Activated CD8-positive, alpha-beta T cell treated with anti-CD3 and anti-CD28 coated beads for 36 hours (primary cell): ENCODE results near the gene POLA1. TPM values are rescaled to one million over a fixed set of nuclear protein-coding genes. Genes with fewer than 3 reads are reported as not detected.
"Not testable (repeated sequence)": the region's sequence is repeated elsewhere in the genome, so short reads cannot be mapped to it uniquely, and the experiment has no call there.

Source experiments
- ATAC-seq: fragments of 200-7000 bp; cut with Tn5 transposase; one replicate; pipeline ENCODE4 v1.10.0; 2021; ENCODE audit warnings: mild to moderate bottlenecking, moderate library complexity
- CTCF ChIA-PET: fragments of 350-600 bp; sonication (Branson Sonifier 250); formaldehyde crosslinking; loops from one replicate; lab custom pipeline; 2021; ENCODE audit warnings: antibody characterized with exemption; lab: Charles Lee
- POLR2A ChIA-PET: fragments of 350-600 bp; sonication (Branson Sonifier 250); formaldehyde crosslinking; loops from one replicate; lab custom pipeline; 2021; ENCODE audit warnings: antibody characterized with exemption; lab: Charles Lee
- DNase-seq: peaks from one replicate; pipeline ENCODE4 v3.0.0-alpha.2; 2020
- H3K27ac Mint-ChIP-seq: one replicate; pipeline ENCODE4 v1.8.0; 2021; ENCODE audit warnings: mild to moderate bottlenecking, mixed read lengths
- H3K27me3 Mint-ChIP-seq: one replicate; pipeline ENCODE4 v1.8.0; 2021; ENCODE audit warnings: mixed read lengths
- H3K36me3 Mint-ChIP-seq: one replicate; pipeline ENCODE4 v1.8.0; 2021; ENCODE audit warnings: low read depth, mixed read lengths
- H3K4me1 Mint-ChIP-seq: one replicate; pipeline ENCODE4 v1.8.0; 2021; ENCODE audit warnings: low read depth, mixed read lengths
- H3K4me3 Mint-ChIP-seq: one replicate; pipeline ENCODE4 v1.8.0; 2021; ENCODE audit warnings: mild to moderate bottlenecking, moderate library complexity, mixed read lengths
- H3K9me3 Mint-ChIP-seq: one replicate; pipeline ENCODE4 v1.8.0; 2021; ENCODE audit warnings: mixed read lengths
- intact Hi-C: fragments of 100-400 bp; cut with micrococcal nuclease; formaldehyde crosslinking; loops from one replicate; pipeline ENCODE4 v1.10.0; 2022
- total RNA-seq, 2 experiments: library from RNA; stranded (reverse); gene quantifications; one replicate each; pipeline ENCODE4 v1.2.3, GENCODE V29; 2021
- TF ChIP-seq, protein P1 (sequence below): fragments of 200-600 bp; IDR thresholded peaks from one replicate; pipeline ENCODE4 v1.8.0; 2022; ENCODE audit warnings: antibody characterized with exemption, mild to moderate bottlenecking

POLA1 gene
- total RNA-seq, 2 experiments from 2014 or later: 41.4 to 42.9 TPM

DNA sequence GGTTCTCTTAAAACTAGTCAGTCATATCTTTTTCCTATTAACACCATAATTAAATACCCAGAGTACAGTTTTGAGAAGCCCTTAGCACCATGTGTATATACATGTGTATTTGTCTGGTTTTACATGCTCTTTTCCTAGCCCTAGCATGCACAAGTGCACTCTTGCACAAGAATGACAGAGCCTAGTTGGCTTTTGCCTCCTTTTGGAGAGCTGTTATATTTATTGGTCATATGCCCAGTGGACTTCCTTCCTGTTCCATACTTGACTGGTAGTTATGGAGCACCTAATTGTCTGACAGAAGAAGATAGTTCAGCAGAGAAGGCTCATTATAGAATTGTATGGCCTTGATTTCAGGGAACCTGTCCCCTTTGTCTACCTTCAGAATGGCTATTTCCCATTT is 166.4 kb downstream of the POLA1 start:
- DNase-seq (no peak), ATAC-seq (no peak)
- Mint-ChIP-seq H3K27ac (no peak overlapping the region), H3K27me3 (no peaks in the 10 kb centered on the region), H3K9me3 (no peaks in the 10 kb centered on the region), H3K4me3 (no peak overlapping the region), H3K4me1 (no peaks in the 10 kb centered on the region), H3K36me3 (peaks cover 27% of the 10 kb centered on the region)
- CTCF ChIA-PET: interaction anchor here (1.1 kb wide), 1 partner anchor 13 kb away, joined by 3 read pairs; no protein-coding TSS in a partner anchor
- POLR2A ChIA-PET: no interaction called here
- intact Hi-C loops: no loop called here
- TF ChIP-seq, protein P1, sequence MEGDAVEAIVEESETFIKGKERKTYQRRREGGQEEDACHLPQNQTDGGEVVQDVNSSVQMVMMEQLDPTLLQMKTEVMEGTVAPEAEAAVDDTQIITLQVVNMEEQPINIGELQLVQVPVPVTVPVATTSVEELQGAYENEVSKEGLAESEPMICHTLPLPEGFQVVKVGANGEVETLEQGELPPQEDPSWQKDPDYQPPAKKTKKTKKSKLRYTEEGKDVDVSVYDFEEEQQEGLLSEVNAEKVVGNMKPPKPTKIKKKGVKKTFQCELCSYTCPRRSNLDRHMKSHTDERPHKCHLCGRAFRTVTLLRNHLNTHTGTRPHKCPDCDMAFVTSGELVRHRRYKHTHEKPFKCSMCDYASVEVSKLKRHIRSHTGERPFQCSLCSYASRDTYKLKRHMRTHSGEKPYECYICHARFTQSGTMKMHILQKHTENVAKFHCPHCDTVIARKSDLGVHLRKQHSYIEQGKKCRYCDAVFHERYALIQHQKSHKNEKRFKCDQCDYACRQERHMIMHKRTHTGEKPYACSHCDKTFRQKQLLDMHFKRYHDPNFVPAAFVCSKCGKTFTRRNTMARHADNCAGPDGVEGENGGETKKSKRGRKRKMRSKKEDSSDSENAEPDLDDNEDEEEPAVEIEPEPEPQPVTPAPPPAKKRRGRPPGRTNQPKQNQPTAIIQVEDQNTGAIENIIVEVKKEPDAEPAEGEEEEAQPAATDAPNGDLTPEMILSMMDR: no peak

DNA sequence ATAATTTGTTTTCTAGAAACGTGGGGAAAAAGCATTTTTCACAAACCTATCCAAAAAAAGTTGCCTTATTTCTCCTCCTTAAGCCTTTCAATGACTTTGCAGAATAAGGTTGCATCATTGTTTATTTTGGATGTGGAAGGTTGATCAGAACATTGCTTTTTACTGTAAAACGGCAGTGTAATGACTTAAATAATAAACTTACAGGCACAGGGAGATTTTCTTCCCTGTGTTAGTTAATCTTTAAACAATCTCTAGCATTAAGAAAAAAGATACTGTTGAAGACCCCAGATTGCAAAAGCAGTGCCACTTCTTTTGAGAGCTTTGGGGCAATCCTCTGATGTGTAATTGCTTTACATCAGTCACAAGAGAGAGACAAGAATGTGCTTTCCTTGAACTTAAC is 168.6 kb downstream of the POLA1 start:
- H3K27ac Mint-ChIP-seq: no peak overlapping the region
- CTCF ChIA-PET: interaction anchor here (1.0 kb wide), 1 partner anchor 24 kb away, joined by 3 read pairs; no protein-coding TSS in a partner anchor
- ATAC-seq (no peak), DNase-seq (no peak)
- TF ChIP-seq, protein P1: no peak
- intact Hi-C loops: no loop called here
- H3K27me3 Mint-ChIP-seq: no peaks in the 10 kb centered on the region
- H3K4me3 Mint-ChIP-seq: no peak overlapping the region
- H3K9me3 Mint-ChIP-seq: no peaks in the 10 kb centered on the region
- peaks cover 20% of the 10 kb centered on the region for H3K36me3 Mint-ChIP-seq
- H3K4me1 Mint-ChIP-seq: no peaks in the 10 kb centered on the region
- POLR2A ChIA-PET: no interaction called here

DNA sequence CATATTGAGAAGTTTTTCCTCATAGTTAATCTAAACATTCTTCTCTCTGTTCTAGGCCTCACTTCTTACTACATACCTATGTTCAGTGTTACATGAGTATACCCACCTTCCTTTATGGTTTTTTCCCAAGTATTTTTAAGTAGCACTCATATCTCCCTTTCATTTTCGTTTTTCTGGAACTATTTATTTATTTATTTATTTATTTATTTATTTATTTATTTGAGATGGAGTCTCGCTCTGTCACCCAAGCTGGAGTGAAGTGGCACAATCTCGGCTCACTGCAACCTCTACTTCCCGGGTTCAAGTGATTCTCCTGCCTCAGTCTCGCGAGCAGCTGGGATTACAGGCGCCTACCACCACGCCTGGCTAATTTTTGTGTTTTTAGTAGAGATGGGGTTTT is 170.1 kb downstream of the POLA1 start:
- H3K27me3 Mint-ChIP-seq, DNase-seq, H3K9me3 Mint-ChIP-seq, POLR2A ChIA-PET, H3K4me3 Mint-ChIP-seq, intact Hi-C loops, ATAC-seq, H3K27ac Mint-ChIP-seq, CTCF ChIA-PET, H3K4me1 Mint-ChIP-seq: not testable (repeated sequence)
- H3K36me3 Mint-ChIP-seq: peaks cover 21% of the 10 kb centered on the region

DNA sequence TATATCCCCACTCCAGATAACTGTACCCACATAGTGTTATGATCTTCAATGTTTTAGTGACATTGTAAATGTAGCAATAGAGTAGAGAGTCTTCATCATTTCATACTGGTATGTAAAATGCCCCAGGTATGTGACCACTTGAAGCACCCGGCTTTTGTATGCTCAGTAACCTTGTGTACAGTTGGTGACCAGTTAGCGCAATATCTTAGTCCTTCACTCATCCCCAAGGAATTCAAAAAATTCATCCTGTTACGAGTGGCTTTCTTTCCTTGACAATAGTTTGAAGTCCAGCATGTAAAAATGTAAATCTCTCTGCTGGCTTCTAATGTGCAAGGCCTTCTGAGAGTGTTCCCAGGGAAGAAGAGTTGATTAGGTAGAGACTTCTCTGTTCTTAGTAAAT is 176.4 kb downstream of the POLA1 start:
- Mint-ChIP-seq H3K4me3 (no peak overlapping the region), H3K4me1 (no peaks in the 10 kb centered on the region), H3K9me3 (no peaks in the 10 kb centered on the region), H3K27ac (no peak overlapping the region), H3K36me3 (peaks cover 8% of the 10 kb centered on the region), H3K27me3 (no peaks in the 10 kb centered on the region)
- intact Hi-C loops: no loop called here
- no peak for DNase-seq
- ATAC-seq: no peak
- ChIA-PET CTCF (no interaction called here), POLR2A (no interaction called here)
- TF ChIP-seq, protein P1: no peak

DNA sequence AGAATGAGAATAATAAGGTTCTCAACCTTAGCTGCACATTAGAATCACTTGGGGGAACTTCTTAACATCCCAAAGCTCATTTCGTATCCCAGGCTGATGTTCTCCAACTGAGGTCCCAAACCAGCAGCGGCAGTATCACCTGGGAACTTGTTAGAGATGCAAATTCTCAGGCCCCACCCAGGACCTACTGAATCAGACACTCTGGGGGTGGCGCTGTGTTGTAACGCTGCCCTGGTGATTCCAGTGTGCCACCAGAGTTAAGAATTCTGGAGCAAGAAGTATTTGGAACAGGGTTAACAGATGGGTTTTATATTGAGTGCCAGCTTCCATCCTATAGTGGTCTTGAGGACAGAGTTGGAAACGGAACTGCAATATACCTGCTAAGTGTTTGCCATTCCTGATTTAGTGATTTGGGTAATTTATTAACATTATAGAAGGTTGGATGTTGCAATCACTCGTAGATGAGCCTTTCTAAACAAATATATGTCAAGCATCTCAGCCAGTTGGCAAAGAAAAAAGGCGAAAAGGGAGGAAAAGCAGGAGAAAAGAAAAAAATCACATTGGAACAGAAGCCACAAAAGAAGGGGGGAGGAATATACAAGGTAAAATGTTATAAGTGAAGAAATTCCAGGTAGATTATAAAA is 181.0 kb downstream of the POLA1 start:
- no peak for ATAC-seq
- POLR2A ChIA-PET: interaction anchor here (0.6 kb wide), 1 partner anchor 10 kb away, joined by 3 read pairs; no protein-coding TSS in a partner anchor
- intact Hi-C loops: no loop called here

More for the DNA sequence above, 181.0 kb downstream of the POLA1 start:
- H3K4me1 Mint-ChIP-seq: peaks cover 2% of the 10 kb centered on the region
- no peak overlapping the region for H3K4me3 Mint-ChIP-seq
- TF ChIP-seq, protein P1: no peak
- H3K27me3 Mint-ChIP-seq: no peaks in the 10 kb centered on the region
- H3K27ac Mint-ChIP-seq: no peak overlapping the region
- CTCF ChIA-PET: no interaction called here
- H3K36me3 Mint-ChIP-seq: peaks cover 6% of the 10 kb centered on the region
- no peaks in the 10 kb centered on the region for H3K9me3 Mint-ChIP-seq
- DNase-seq: no peak
